ENCODE measurements around the gene PIERCE2.
"Not testable (repeated sequence)": the region's sequence is repeated elsewhere in the genome, so short reads cannot be mapped to it uniquely, and the experiment has no call there.

The PIERCE2 gene

GRCh38 chr15:55401786-55402246 lies 6.5 kb upstream of the PIERCE2 start:
- no peaks in the 10 kb centered on the region for H3K36me3 ChIP-seq (ENCODE audit: insufficient read depth, low read length)

GRCh38 chr15:55402707-55403106 lies 5.6 kb upstream of the PIERCE2 start:
- H3K9ac ChIP-seq (ENCODE audit: low read depth, low read length): no peak overlapping the region
- H3K9me3 ChIP-seq (ENCODE audit: control insufficient read depth, insufficient read depth, low read length): no peaks in the 10 kb centered on the region
- H3K36me3 ChIP-seq (ENCODE audit: insufficient read depth, low read length): no peaks in the 10 kb centered on the region
- H3K4me1 ChIP-seq (ENCODE audit: insufficient read depth, low read length): peaks cover 4% of the 10 kb centered on the region; the same call in 1 of the 2 replicates

More at GRCh38 chr15:55401786-55402246, 6.5 kb upstream of the PIERCE2 start:
- H3K9ac ChIP-seq (ENCODE audit: low read depth, low read length): no peak overlapping the region
- no peaks in the 10 kb centered on the region for H3K9me3 ChIP-seq (ENCODE audit: control insufficient read depth, insufficient read depth, low read length)
- peaks cover 4% of the 10 kb centered on the region; the same call in 1 of the 2 replicates for H3K4me1 ChIP-seq (ENCODE audit: insufficient read depth, low read length)

GRCh38 chr15:55403531-55403930 lies 4.8 kb upstream of the PIERCE2 start:
- H3K36me3 ChIP-seq (ENCODE audit: insufficient read depth, low read length): no peaks in the 10 kb centered on the region
- H3K9me3 ChIP-seq (ENCODE audit: control insufficient read depth, insufficient read depth, low read length): no peaks in the 10 kb centered on the region
- H3K4me1 ChIP-seq (ENCODE audit: insufficient read depth, low read length): peaks cover 4% of the 10 kb centered on the region; the same call in 1 of the 2 replicates
- no peak overlapping the region for H3K9ac ChIP-seq (ENCODE audit: low read depth, low read length)

GRCh38 chr15:55407498-55408011 lies 740 bp upstream of the PIERCE2 start:
- Histone ChIP-seq H3K9me3 (ENCODE audit: control insufficient read depth, insufficient read depth, low read length) (no peaks in the 10 kb centered on the region), H3K9ac (ENCODE audit: low read depth, low read length) (peak overlapping the region; percentile 80), H3K36me3 (ENCODE audit: insufficient read depth, low read length) (no peaks in the 10 kb centered on the region), H3K4me1 (ENCODE audit: insufficient read depth, low read length) (peaks cover 4% of the 10 kb centered on the region; the same call in 1 of the 2 replicates)

GRCh38 chr15:55408976-55409375 lies 681 bp downstream of the PIERCE2 start:
- not testable (repeated sequence) for H3K4me1 ChIP-seq (ENCODE audit: insufficient read depth, low read length); H3K36me3 ChIP-seq (ENCODE audit: insufficient read depth, low read length); H3K9me3 ChIP-seq (ENCODE audit: control insufficient read depth, insufficient read depth, low read length)
- peak overlapping the region; percentile 80 for H3K9ac ChIP-seq (ENCODE audit: low read depth, low read length)

- H3K9me3 ChIP-seq (ENCODE audit: control insufficient read depth, insufficient read depth, low read length); H3K9ac ChIP-seq (ENCODE audit: low read depth, low read length); H3K36me3 ChIP-seq (ENCODE audit: insufficient read depth, low read length): not testable (repeated sequence)
- peaks cover 16% of the 10 kb centered on the region for H3K4me1 ChIP-seq (ENCODE audit: insufficient read depth, low read length)
Measured at GRCh38 chr15:55417678-55418077, 9.4 kb downstream of the PIERCE2 start.

- peaks cover 16% of the 10 kb centered on the region for H3K4me1 ChIP-seq (ENCODE audit: insufficient read depth, low read length)
- H3K9me3 ChIP-seq (ENCODE audit: control insufficient read depth, insufficient read depth, low read length): no peaks in the 10 kb centered on the region
- H3K9ac ChIP-seq (ENCODE audit: low read depth, low read length): no peak overlapping the region
- H3K36me3 ChIP-seq (ENCODE audit: insufficient read depth, low read length): no peaks in the 10 kb centered on the region
Measured at GRCh38 chr15:55420171-55420866, 12.0 kb downstream of the PIERCE2 start.

DNA sequence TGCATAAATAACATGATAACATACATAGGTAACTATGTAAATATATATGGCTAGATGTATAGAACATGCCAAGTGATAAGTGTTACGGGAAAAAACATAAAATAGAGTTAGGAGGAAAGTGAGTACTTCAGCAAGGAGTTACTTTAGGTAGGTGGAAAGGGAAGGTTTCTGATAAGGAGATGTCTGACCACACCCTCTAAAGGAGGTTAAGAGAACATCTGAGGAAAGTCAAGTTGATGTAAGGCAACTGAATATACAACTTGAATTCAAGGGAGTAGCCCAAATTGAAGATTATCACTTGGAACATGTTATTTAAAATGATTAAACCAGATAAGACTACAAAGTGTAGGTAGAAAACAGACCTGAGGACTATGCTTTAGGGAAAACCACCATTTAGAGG lies 13.8 kb downstream of the PIERCE2 start:
- Histone ChIP-seq H3K9me3 (ENCODE audit: control insufficient read depth, insufficient read depth, low read length) (no peaks in the 10 kb centered on the region), H3K4me1 (ENCODE audit: insufficient read depth, low read length) (peaks cover 14% of the 10 kb centered on the region), H3K9ac (ENCODE audit: low read depth, low read length) (no peak overlapping the region), H3K36me3 (ENCODE audit: insufficient read depth, low read length) (no peaks in the 10 kb centered on the region)

DNA sequence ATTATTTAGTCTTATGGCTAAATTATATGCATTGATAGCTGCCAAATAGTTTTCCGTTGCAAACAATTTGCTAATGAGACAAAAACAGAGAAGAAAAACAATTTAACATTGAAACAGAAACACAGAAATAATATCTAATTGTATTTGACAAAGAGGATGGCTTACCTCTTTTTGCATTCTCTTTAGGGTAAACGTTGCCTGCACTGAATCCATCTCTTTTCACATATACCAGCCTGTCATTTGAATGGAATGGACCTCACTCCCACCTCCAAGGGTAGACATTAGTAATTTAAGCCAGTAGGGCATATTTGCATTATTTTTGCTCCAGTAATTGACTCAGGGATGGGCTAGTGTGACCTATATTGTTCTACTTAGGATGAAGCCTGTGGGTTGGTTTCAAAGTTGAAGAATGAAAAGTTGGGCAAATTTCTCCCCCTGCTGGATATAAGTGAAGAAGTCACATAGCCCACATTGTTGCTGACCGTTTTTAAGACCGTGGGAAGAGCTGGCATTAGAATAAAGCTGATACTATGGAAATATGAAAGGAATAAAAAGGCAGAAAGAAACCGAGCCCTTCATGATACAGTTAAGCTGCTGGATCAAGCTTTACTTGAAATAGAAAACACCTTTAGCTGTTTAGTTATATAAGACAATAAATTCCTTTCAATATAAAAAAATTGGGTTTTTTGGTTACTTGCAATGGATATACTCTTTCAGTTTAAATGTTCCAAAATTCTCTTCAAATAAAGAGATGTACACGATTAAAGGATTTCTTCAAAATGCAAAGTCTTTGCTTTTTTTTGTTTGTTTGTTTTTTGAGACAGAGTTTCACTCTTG lies 26.9 kb downstream of the PIERCE2 start:
- Histone ChIP-seq H3K9me3 (ENCODE audit: control insufficient read depth, insufficient read depth, low read length) (no peaks in the 10 kb centered on the region), H3K4me1 (ENCODE audit: insufficient read depth, low read length) (no peaks in the 10 kb centered on the region), H3K36me3 (ENCODE audit: insufficient read depth, low read length) (no peaks in the 10 kb centered on the region), H3K9ac (ENCODE audit: low read depth, low read length) (no peak overlapping the region)

- not testable (repeated sequence) for H3K36me3 ChIP-seq (ENCODE audit: insufficient read depth, low read length); H3K9me3 ChIP-seq (ENCODE audit: control insufficient read depth, insufficient read depth, low read length)
Measured at GRCh38 chr15:55443141-55443540, 34.8 kb downstream of the PIERCE2 start.

DNA sequence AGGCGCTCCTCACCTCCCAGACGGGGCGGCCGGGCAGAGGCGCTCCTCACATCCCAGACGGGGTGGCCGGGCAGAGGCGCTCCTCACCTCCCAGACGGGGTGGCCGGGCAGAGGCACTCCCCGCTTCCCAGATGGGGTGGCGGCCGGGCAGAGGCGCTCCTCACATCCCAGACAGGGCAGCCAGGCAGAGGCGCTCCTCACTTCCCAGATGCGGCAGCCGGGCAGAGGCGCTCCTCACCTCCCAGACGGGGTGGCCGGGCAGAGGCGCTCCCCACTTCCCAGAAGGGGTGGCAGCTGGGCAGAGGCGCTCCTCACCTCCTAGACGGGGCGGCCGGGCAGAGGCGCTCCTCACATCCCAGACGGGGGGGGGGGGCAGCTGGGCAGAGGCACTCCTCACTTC lies 37.6 kb downstream of the PIERCE2 start:
- H3K36me3 ChIP-seq (ENCODE audit: insufficient read depth, low read length); H3K4me1 ChIP-seq (ENCODE audit: insufficient read depth, low read length); H3K9ac ChIP-seq (ENCODE audit: low read depth, low read length); H3K9me3 ChIP-seq (ENCODE audit: control insufficient read depth, insufficient read depth, low read length): not testable (repeated sequence)

More at GRCh38 chr15:55443141-55443540, 34.8 kb downstream of the PIERCE2 start:
- H3K4me1 ChIP-seq (ENCODE audit: insufficient read depth, low read length); H3K9ac ChIP-seq (ENCODE audit: low read depth, low read length): not testable (repeated sequence)

GRCh38 chr15:55446379-55447029 lies 38.2 kb downstream of the PIERCE2 start:
- not testable (repeated sequence) for H3K36me3 ChIP-seq (ENCODE audit: insufficient read depth, low read length); H3K9ac ChIP-seq (ENCODE audit: low read depth, low read length); H3K4me1 ChIP-seq (ENCODE audit: insufficient read depth, low read length); H3K9me3 ChIP-seq (ENCODE audit: control insufficient read depth, insufficient read depth, low read length)

DNA sequence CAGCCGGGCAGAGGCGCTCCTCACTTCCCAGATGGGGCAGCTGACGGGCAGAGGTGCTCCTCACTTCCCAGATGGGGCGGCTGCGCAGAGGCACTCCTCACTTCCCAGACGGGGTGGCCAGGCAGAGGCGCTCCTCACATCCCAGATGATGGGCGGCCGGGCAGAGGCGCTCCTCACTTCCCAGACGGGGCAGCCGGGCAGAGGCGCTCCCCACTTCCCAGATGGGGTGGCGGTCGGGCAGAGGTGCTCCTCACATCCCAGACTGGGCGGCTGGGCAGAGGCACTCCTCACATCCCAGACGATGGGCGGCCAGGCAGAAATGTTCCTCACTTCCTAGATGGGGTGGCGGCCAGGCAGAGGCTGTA lies 38.7 kb downstream of the PIERCE2 start:
- H3K9me3 ChIP-seq (ENCODE audit: control insufficient read depth, insufficient read depth, low read length); H3K4me1 ChIP-seq (ENCODE audit: insufficient read depth, low read length); H3K36me3 ChIP-seq (ENCODE audit: insufficient read depth, low read length); H3K9ac ChIP-seq (ENCODE audit: low read depth, low read length): not testable (repeated sequence)

DNA sequence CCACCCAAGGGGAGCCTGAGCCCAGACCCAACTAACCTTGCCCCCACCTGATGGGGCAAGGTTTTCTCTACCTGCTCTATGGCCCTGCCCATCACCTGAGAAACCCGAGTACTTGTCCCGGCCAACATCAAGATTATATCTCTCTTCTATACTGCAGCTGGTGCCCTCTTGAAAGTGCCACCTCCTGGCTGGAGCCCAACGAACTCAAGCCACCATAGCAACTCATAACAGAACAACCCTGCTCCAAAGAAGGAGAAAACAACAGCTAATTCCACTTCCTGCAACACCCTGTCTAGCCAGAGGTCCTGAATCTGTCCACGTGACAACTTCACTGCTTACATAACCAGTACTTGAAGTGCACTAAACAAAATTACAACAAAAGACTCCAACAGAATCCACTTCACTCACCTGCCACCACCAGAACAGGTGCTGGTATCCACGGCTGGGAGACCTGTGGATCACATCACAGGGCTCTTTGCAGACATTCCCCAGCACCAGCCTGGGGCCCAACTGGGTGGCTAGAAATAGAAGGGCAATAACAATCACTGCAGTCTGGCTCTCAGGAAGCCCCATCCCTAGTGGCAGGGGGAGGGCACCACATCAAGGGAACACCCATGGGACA lies 49.2 kb downstream of the PIERCE2 start:
- H3K9ac ChIP-seq (ENCODE audit: low read depth, low read length): no peak overlapping the region
- H3K9me3 ChIP-seq (ENCODE audit: control insufficient read depth, insufficient read depth, low read length): no peaks in the 10 kb centered on the region
- H3K36me3 ChIP-seq (ENCODE audit: insufficient read depth, low read length): no peaks in the 10 kb centered on the region
- H3K4me1 ChIP-seq (ENCODE audit: insufficient read depth, low read length): no peaks in the 10 kb centered on the region
